Measurements from ENCODE around the gene RBM15. TPM values are rescaled to one million over a fixed set of nuclear protein-coding genes. Genes with fewer than 3 reads are reported as not detected.
A peak's percentile ranks its signal among the peaks of the same experiment; 100 is the strongest.

Gene RBM15
- total and polyA plus RNA-seq, 2 of the 4 experiments (the other 2 are of a cell fraction) = 6.3 to 31.7 TPM

DNA sequence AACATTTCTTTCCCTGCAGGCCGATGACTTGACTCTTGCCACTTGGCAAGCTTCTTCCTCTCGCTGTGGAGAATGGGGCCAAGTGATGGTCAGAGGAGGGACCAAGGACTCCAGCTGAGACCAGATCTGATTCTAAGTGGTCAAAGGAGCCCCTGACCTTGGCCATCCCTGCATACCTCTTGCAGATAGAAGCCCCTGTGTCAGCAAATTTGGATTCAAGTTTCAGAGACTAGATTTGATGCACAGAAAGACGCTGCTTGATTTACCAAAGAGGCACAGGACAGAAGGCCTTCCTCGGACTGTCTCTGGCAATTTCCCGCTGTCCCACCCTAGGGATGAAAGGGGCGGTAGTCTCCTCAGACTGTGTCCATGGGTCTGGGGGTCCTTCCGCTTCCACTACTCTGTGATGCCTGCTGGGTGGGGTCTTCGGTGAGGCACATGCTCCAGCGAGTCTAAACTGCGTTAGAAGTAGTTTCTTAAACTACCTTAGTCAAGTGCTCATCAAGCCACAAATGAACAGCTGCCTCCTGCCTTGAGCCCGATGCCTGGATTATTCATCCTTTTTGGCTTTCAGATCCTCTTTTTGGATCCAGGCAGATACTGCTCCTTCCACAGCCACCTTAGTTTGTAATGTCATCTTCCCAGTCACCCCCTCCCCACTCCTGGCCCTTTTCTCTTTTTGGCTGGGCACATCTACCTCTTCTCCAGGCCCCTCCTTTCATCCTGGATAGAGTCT, 31.8 kb upstream of the RBM15 start:
- Histone ChIP-seq H3K14ac (replicated peaks; ENCODE audit: low read depth, low read length) (no peak overlapping the region), H3K9me1 (ENCODE audit: insufficient read depth, low read length) (no peaks in the 10 kb centered on the region; the same call in 1 of the 2 replicates), H2AFZ (replicated peaks; ENCODE audit: low read length, poor library complexity) (no peak overlapping the region), H3K4me3 (ENCODE audit: insufficient read depth, low read depth, low read length) (no peak overlapping the region), H3K79me1 (ENCODE audit: low read depth in 1 of 2, low read length in 2 of 2) (no peaks in the 10 kb centered on the region), H2BK20ac (ENCODE audit: low read depth, low read length) (no peak overlapping the region), H3K4me1 (ENCODE audit: control insufficient read depth, insufficient read depth, low read length) (peaks cover 12% of the 10 kb centered on the region), H4K8ac (ENCODE audit: low read depth in 2 of 2, low read length in 2 of 2) (no peak overlapping the region), H3K4ac (ENCODE audit: low read depth, low read length) (no peak overlapping the region), H4K5ac (ENCODE audit: low read depth, low read length) (no peak overlapping the region), H3K4me2 (ENCODE audit: low read depth, low read length) (no peak overlapping the region), H3K27ac (ENCODE audit: insufficient read depth, low read length) (no peak overlapping the region), H3K36me3 (ENCODE audit: control insufficient read depth, insufficient read depth, low read length) (no peaks in the 10 kb centered on the region), H2BK15ac (ENCODE audit: low read depth, low read length) (no peak overlapping the region), H3K56ac (ENCODE audit: extremely low read depth, insufficient read depth, low read length) (no peak overlapping the region), H2BK120ac (ENCODE audit: low read depth, low read length) (no peak overlapping the region), H2AK9ac (replicated peaks; ENCODE audit: low read depth, low read length, poor library complexity) (no peak overlapping the region), H3K27me3 (ENCODE audit: control insufficient read depth, insufficient read depth, low read length) (peaks cover 10% of the 10 kb centered on the region), H4K91ac (ENCODE audit: insufficient read depth, low read depth, low read length) (no peak overlapping the region), H3K23ac (ENCODE audit: low read depth, low read length) (no peak overlapping the region), H3K18ac (ENCODE audit: low read depth, low read length) (no peak overlapping the region), H2BK5ac (ENCODE audit: low read depth, low read length, poor library complexity, severe bottlenecking) (no peak overlapping the region), H2AK5ac (ENCODE audit: low read depth, low read length) (no peak overlapping the region), H3K9ac (ENCODE audit: low read depth, low read length) (no peak overlapping the region), H4K20me1 (ENCODE audit: insufficient read depth, low read length) (no peaks in the 10 kb centered on the region), H3K9me3 (ENCODE audit: control insufficient read depth, insufficient read depth, low read length) (no peaks in the 10 kb centered on the region)
- dilution Hi-C loops (cut with HindIII; ENCODE audit: low sequenced_read_pairs, unreplicated experiment) (no loop called here), in situ Hi-C loops (cut with MboI; ENCODE audit: low sequenced_read_pairs) (loop anchor here (5.0 kb wide), 1 partner anchor 105 kb away; no protein-coding TSS in a partner anchor), intact Hi-C loops (cut with micrococcal nuclease) (no loop called here)
- WGBS, 2 experiments (ENCODE audit: extremely low coverage in 2 of 2, insufficient read length in 1 of 2) = 74% methylated on average over 3 of the region's 11 CpGs; no CpG with 5 or more reads in 1 of the 2 experiments
- DNase-seq (no peak), ATAC-seq (ENCODE audit: low read depth) (no peak)
- CTCF ChIA-PET = interaction anchor here (0.5 to 3.6 kb wide), 4 partner anchors 11 to 360 kb away, joined by 3 to 33 read pairs (median 4); no protein-coding TSS in a partner anchor
- BruUV-seq (replicated peaks) = no TSS peak
- TF ChIP-seq MAFK (IDR thresholded peaks at IDR 0.05; ENCODE audit: low read depth, low read length) = peak; percentile 79
- TF ChIP-seq, protein P1, sequence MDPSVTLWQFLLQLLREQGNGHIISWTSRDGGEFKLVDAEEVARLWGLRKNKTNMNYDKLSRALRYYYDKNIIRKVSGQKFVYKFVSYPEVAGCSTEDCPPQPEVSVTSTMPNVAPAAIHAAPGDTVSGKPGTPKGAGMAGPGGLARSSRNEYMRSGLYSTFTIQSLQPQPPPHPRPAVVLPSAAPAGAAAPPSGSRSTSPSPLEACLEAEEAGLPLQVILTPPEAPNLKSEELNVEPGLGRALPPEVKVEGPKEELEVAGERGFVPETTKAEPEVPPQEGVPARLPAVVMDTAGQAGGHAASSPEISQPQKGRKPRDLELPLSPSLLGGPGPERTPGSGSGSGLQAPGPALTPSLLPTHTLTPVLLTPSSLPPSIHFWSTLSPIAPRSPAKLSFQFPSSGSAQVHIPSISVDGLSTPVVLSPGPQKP (IDR thresholded peaks at IDR 0.05; ENCODE audit: borderline replicate concordance, low read depth, low read length) = no peak
- POLR2A ChIA-PET (ENCODE audit: unreplicated experiment) = no interaction called here

All from IMR-90 (cell line).